Left lung (tissue), 10 donors: ENCODE results near the gene NR2F2. TPM values are rescaled to one million over a fixed set of nuclear protein-coding genes. Genes with fewer than 3 reads are reported as not detected.

Source experiments
- ATAC-seq: fragments of 200-7000 bp; cut with Tn5 transposase; one replicate; pipeline ENCODE4 v1.9.1; 2020; ENCODE audit warnings: moderate library complexity
- DNase-seq, 4 donors: peaks; one replicate each; pipeline ENCODE4 v3.0.0-alpha.2; 2013 to 2020
- H3K27ac ChIP-seq, 2 donors: fragments of 200-600 bp; sonication (generic) in 1 of 2; one replicate each; pipeline versions ENCODE4 v1.5.0 to v1.8.0; 2020 to 2021
- H3K27me3 ChIP-seq, 2 donors: fragments of 200-600 bp; sonication (generic) in 1 of 2; one replicate each; pipeline versions ENCODE4 v1.5.0 to v1.8.0; 2020 to 2021
- H3K36me3 ChIP-seq, 2 donors: fragments of 200-600 bp; sonication (generic) in 1 of 2; one replicate each; pipeline versions ENCODE4 v1.5.0 to v1.8.0; 2020 to 2021
- H3K4me1 ChIP-seq, 2 donors: fragments of 200-600 bp; one replicate each; pipeline ENCODE4 v1.8.0; 2021
- H3K4me3 ChIP-seq, 2 donors: fragments of 200-600 bp; sonication (generic) in 1 of 2; one replicate each; pipeline versions ENCODE4 v1.5.0 to v1.8.0; 2020 to 2021; ENCODE audit warnings: mild to moderate bottlenecking in 1 of 2
- H3K9me3 ChIP-seq, 2 donors: fragments of 200-600 bp; sonication (generic) in 1 of 2; one replicate each; pipeline versions ENCODE4 v1.5.0 to v1.8.0; 2020 to 2021
- intact Hi-C, 2 donors: fragments of 100-400 bp; cut with DNase I; formaldehyde crosslinking; loops; one replicate each; pipeline versions ENCODE4 v1.11.2 to v1.14.2; 2022
- polyA plus RNA-seq, 6 donors: library from polyadenylated mRNA; unstranded; fragments of 120-200 nt; gene quantifications; one replicate each; pipeline ENCODE4 v1.2.1, GENCODE V29; 2013; ENCODE audit not compliant: insufficient read length in 6 of 6
- total RNA-seq, 2 donors: library from RNA; stranded (reverse); fragmentation: NEBNext Ultra II Directional; extraction: Animal tissue kit (Norgen Biotek cat#: 25700); gene quantifications; one replicate each; pipeline ENCODE4 v1.2.1, GENCODE V29; 2021
- TF ChIP-seq, protein P1 (sequence below), 2 donors: fragments of 200-600 bp; sonication (generic) in 1 of 2; IDR thresholded peaks; one replicate each; pipeline versions ENCODE4 v1.5.0 to v1.8.0; 2021; ENCODE audit warnings: antibody characterized with exemption in 2 of 2
- donor health status: DM: no; HTN: yes; CAD: no.
- donor health status: DM: no; HTN: no; CAD: no.

NR2F2 gene
- total and polyA plus RNA-seq, 8 donors, result 53.4 to 168 (median 149) TPM

GRCh38 chr15:96334017-96334704 is 3.7 kb downstream of the NR2F2 start:
- TF ChIP-seq, protein P1, sequence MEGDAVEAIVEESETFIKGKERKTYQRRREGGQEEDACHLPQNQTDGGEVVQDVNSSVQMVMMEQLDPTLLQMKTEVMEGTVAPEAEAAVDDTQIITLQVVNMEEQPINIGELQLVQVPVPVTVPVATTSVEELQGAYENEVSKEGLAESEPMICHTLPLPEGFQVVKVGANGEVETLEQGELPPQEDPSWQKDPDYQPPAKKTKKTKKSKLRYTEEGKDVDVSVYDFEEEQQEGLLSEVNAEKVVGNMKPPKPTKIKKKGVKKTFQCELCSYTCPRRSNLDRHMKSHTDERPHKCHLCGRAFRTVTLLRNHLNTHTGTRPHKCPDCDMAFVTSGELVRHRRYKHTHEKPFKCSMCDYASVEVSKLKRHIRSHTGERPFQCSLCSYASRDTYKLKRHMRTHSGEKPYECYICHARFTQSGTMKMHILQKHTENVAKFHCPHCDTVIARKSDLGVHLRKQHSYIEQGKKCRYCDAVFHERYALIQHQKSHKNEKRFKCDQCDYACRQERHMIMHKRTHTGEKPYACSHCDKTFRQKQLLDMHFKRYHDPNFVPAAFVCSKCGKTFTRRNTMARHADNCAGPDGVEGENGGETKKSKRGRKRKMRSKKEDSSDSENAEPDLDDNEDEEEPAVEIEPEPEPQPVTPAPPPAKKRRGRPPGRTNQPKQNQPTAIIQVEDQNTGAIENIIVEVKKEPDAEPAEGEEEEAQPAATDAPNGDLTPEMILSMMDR (IDR thresholded peaks at IDR 0.05), result no peak
- H3K4me3 ChIP-seq, result peak overlapping the region; percentile 48 to 57
- peaks cover 0 to 96% of the 10 kb centered on the region in 2 donors for H3K27me3 ChIP-seq
- intact Hi-C loops, result no loop called here
- ATAC-seq, result no peak
- peak in 1 of 4 donors; percentile 54 for DNase-seq
- peaks cover 0 to 16% of the 10 kb centered on the region in 2 donors for H3K4me1 ChIP-seq
- peaks cover 0 to 6% of the 10 kb centered on the region in 2 donors for H3K36me3 ChIP-seq
- H3K27ac ChIP-seq, result peak overlapping the region; percentile 88
- H3K9me3 ChIP-seq, result no peaks in the 10 kb centered on the region

DNA sequence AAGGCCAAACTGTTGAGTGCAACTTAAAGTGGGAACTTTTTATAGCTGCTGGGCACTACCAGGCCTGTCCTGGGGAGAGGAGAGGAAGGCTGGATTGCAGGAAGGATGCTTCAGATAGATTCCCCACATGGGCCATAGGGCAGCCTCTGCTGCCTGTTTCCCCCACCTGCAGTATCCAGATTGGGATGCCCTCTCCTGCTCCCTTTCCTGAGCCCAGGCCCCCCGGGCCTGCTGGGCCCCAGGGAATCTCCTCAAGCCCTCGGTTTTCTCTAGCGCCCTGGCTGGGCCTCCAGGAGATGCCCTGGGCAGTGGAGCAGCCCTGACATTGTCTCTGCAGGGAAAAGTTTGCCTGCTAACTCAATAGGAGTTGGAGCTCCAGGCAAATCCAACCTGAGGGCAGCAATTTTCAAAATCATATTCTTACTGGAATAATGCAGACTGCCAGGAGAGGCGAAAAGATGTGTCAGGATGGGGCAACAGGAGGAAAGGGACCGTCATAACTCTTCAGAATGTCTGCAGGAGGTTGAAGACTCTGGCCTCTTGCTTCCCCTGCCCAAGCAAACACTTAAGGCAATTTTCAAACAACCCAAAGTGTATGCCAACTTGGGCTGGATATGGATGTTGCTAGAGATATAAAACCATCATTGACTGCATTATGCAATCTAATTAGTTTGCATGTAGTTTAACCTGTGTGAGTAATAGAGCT is 4.4 kb downstream of the NR2F2 start:
- DNase-seq, result no peak
- peak overlapping the region; percentile 48 to 57 for H3K4me3 ChIP-seq
- H3K9me3 ChIP-seq, result no peaks in the 10 kb centered on the region
- H3K36me3 ChIP-seq, result peaks cover 0 to 6% of the 10 kb centered on the region in 2 donors
- TF ChIP-seq, protein P1 (IDR thresholded peaks at IDR 0.05), result no peak
- intact Hi-C loops, result no loop called here
- H3K27me3 ChIP-seq, result peaks cover 0 to 96% of the 10 kb centered on the region in 2 donors
- H3K4me1 ChIP-seq, result peaks cover 0 to 17% of the 10 kb centered on the region in 2 donors
- ATAC-seq, result no peak
- H3K27ac ChIP-seq, result peak overlapping the region; percentile 88

DNA sequence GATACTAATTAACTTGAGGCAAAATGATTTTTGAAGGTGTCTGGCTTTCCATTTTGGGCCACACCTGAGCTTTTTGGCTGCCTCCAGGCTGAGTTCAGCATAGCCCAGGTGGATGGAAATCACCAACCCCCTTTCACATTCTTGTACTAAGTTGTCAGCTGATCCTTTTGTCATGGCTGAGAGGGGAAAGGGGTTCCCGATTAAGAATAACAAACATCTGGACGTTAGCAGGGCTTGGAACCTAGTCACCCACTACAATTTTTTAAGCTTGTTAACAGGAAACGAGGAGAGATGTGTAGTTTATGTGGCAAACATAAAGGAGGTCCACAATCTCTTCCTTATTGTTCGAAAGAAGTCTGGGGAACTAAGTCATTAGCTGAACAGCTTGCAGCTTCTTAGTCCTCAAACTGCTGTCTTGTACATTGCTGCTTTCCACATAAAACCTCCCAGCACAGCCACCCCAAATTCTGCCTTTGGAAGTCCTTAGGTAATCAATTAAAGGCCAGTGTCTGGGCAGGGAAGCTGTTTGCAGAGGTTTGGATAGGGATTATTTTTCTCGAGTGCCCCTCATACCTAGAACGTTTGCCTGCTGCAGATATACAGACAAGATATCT is 5.0 kb downstream of the NR2F2 start:
- TF ChIP-seq, protein P1 (IDR thresholded peaks at IDR 0.05), result no peak
- DNase-seq (no peak), ATAC-seq (peak; percentile 2)
- H3K4me3 ChIP-seq, result peak overlapping the region; percentile 48 to 57
- intact Hi-C loops, result no loop called here
- no peaks in the 10 kb centered on the region for H3K9me3 ChIP-seq
- peak overlapping the region; percentile 88 for H3K27ac ChIP-seq
- peaks cover 0 to 6% of the 10 kb centered on the region in 2 donors for H3K36me3 ChIP-seq
- peaks cover 0 to 16% of the 10 kb centered on the region in 2 donors for H3K4me1 ChIP-seq
- peaks cover 0 to 96% of the 10 kb centered on the region in 2 donors for H3K27me3 ChIP-seq

DNA sequence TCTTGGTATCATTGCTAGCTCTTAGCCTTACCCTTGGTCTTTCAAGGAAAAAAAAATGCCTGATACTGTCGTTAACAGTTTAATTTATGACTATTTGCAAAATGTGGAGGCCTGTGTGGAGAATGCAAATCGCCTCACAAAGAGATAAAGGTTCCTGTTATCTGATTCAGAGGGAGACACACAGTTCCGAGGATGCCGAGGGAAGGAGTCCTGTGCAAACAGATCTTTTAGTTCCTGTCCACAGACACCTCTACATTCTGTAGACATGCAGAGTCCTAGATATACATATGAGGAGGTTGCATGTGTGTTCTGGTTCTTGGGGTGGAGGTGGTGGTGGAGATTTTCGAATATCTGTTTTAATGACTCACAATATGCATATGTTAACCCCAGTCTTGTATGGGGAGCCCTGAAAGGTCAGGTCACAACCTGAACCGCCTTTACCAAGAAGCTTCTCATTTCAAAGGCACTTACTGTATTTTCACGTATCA is 5.7 kb downstream of the NR2F2 start:
- TF ChIP-seq, protein P1 (IDR thresholded peaks at IDR 0.05), result no peak
- peaks cover 0 to 6% of the 10 kb centered on the region in 2 donors for H3K36me3 ChIP-seq
- intact Hi-C loops, result no loop called here

More for the DNA sequence above, 5.7 kb downstream of the NR2F2 start:
- H3K27ac ChIP-seq, result peak overlapping the region; percentile 88
- peak overlapping the region; percentile 48 to 57 for H3K4me3 ChIP-seq
- peaks cover 0 to 16% of the 10 kb centered on the region in 2 donors for H3K4me1 ChIP-seq
- ATAC-seq, result no peak
- no peaks in the 10 kb centered on the region for H3K9me3 ChIP-seq
- DNase-seq, result no peak
- peaks cover 0 to 98% of the 10 kb centered on the region in 2 donors for H3K27me3 ChIP-seq
